Liver (tissue), 9 donors: Measurements from ENCODE around the gene WWC1. TPM values are rescaled to one million over a fixed set of nuclear protein-coding genes. Genes with fewer than 3 reads are reported as not detected.
A peak's percentile ranks its signal among the peaks of the same experiment; 100 is the strongest.

Experiments used
- DNase-seq: peaks from one replicate; pipeline ENCODE4 v3.0.0-alpha.2; 2017; ENCODE audit warnings: low spot score
- H3K27ac ChIP-seq, 2 donors: one replicate each; pipeline ENCODE4 v1.7.0; 2013; ENCODE audit warnings: inconsistent platforms in 2 of 2, low read length in 2 of 2, control low read depth in 1 of 2, low read depth in 1 of 2, mild to moderate bottlenecking in 1 of 2
- H3K27me3 ChIP-seq, 4 donors: one replicate each; pipeline versions ENCODE4 v1.6.1 to v1.7.0; 2013; ENCODE audit warnings: low read length in 3 of 4, inconsistent platforms in 1 of 4, mild to moderate bottlenecking in 1 of 4, moderate library complexity in 1 of 4; ENCODE audit not compliant: control insufficient read depth in 4 of 4, insufficient read depth in 4 of 4
- H3K36me3 ChIP-seq, 4 donors: one replicate each; pipeline versions ENCODE4 v1.6.1 to v1.7.0; 2013; ENCODE audit warnings: low read length in 3 of 4, mild to moderate bottlenecking in 3 of 4, low read depth in 1 of 4, moderate library complexity in 1 of 4; ENCODE audit not compliant: control insufficient read depth in 4 of 4, insufficient read depth in 3 of 4
- H3K4me1 ChIP-seq, 4 donors: one replicate each; pipeline versions ENCODE4 v1.6.1 to v1.7.0; 2013; ENCODE audit warnings: low read length in 3 of 4, mild to moderate bottlenecking in 3 of 4, moderate library complexity in 1 of 4; ENCODE audit not compliant: control insufficient read depth in 4 of 4, insufficient read depth in 4 of 4
- H3K4me3 ChIP-seq, 3 donors: one replicate each; pipeline versions ENCODE4 v1.6.1 to v1.7.0; 2013; ENCODE audit warnings: low read length in 3 of 3, control low read depth in 1 of 3, low read depth in 1 of 3, mild to moderate bottlenecking in 1 of 3
- H3K9ac ChIP-seq, 2 donors: one replicate each; pipeline ENCODE4 v1.7.0; 2013; ENCODE audit warnings: low read length in 2 of 2, mild to moderate bottlenecking in 2 of 2, moderate library complexity in 2 of 2, control low read depth in 1 of 2, low read depth in 1 of 2
- H3K9me3 ChIP-seq, 4 donors: one replicate each; pipeline versions ENCODE4 v1.6.1 to v1.7.0; 2013; ENCODE audit warnings: low read length in 3 of 4; ENCODE audit not compliant: control insufficient read depth in 4 of 4
- EGR1 ChIP-seq, 2 donors: IDR thresholded peaks; 2 replicates each; pipeline ENCODE4 v1.6.1; 2016 to 2018; ENCODE audit warnings: antibody characterized with exemption in 2 of 2, low read depth in 2 of 2
- FOXA1 ChIP-seq: IDR thresholded peaks from 2 replicates; pipeline ENCODE4 v1.6.1; 2016; ENCODE audit warnings: antibody characterized with exemption
- FOXA2 ChIP-seq: IDR thresholded peaks from 2 replicates; pipeline ENCODE4 v1.6.1; 2016; ENCODE audit warnings: antibody characterized with exemption
- GABPA ChIP-seq, 2 donors: IDR thresholded peaks in 1 of 2; conservative IDR thresholded peaks in 1 of 2; 2 replicates each; pipeline ENCODE4 v1.6.1; 2016; ENCODE audit warnings: antibody characterized with exemption in 2 of 2, mild to moderate bottlenecking in 1 of 2, moderate library complexity in 1 of 2
- HNF4A ChIP-seq, 2 donors: conservative IDR thresholded peaks; 2 replicates each; pipeline ENCODE4 v1.6.1; 2016; ENCODE audit warnings: antibody characterized with exemption in 2 of 2, mild to moderate bottlenecking in 2 of 2
- HNF4G ChIP-seq: IDR thresholded peaks from 2 replicates; pipeline ENCODE4 v1.6.1; 2016; ENCODE audit warnings: antibody characterized with exemption
- JUND ChIP-seq, 2 donors: IDR thresholded peaks; 2 replicates each; pipeline ENCODE4 v1.6.1; 2016; ENCODE audit warnings: antibody characterized with exemption in 2 of 2
- NR2F2 ChIP-seq: IDR thresholded peaks from 2 replicates; pipeline ENCODE4 v1.6.1; 2016; ENCODE audit warnings: antibody characterized with exemption
- RAD21 ChIP-seq, 2 donors: IDR thresholded peaks; 2 replicates each; pipeline ENCODE4 v1.6.1; 2016; ENCODE audit warnings: antibody characterized with exemption in 2 of 2, mild to moderate bottlenecking in 2 of 2
- RXRA ChIP-seq, 2 donors: IDR thresholded peaks; 2 replicates each; pipeline ENCODE4 v1.6.1; 2017 to 2018; ENCODE audit warnings: antibody characterized with exemption in 2 of 2, mild to moderate bottlenecking in 1 of 2
- SP1 ChIP-seq: IDR thresholded peaks from 2 replicates; pipeline ENCODE4 v1.6.1; 2018; ENCODE audit warnings: antibody characterized with exemption, mild to moderate bottlenecking
- TAF1 ChIP-seq: conservative IDR thresholded peaks from 2 replicates; pipeline ENCODE4 v1.6.1; 2016; ENCODE audit warnings: antibody characterized with exemption, mild to moderate bottlenecking
- YY1 ChIP-seq: IDR thresholded peaks from 2 replicates; pipeline ENCODE4 v1.6.1; 2016; ENCODE audit warnings: antibody characterized with exemption, mild to moderate bottlenecking
- WGBS: extraction: QIAGEN DNeasy Blood & Tissue Kit; methylation state at CpG from one replicate; pipeline ENCODE4 v1.1.7; 2013; 5-methylcytosine and 5-hydroxymethylcytosine counted together
- polyA plus RNA-seq, 2 donors: library from polyadenylated mRNA; stranded (reverse) in 1 of 2; unstranded in 1 of 2; fragments of 200-250 nt in 1 of 2; fragments of >200 nt in 1 of 2; fragmentation: Nextera tagmentation in 1 of 2; extraction: Ambion mirVana in 1 of 2; gene quantifications; one replicate each; pipeline versions ENCODE4 v1.2.1 to v1.2.3, GENCODE V29; 2013 to 2015
- total RNA-seq, 2 donors: library from RNA; depleted of rRNA; stranded (reverse); fragments of >200 nt; gene quantifications; one replicate each; pipeline ENCODE4 v1.2.3, GENCODE V29; 2014
- TF ChIP-seq, protein P1 (sequence below): IDR thresholded peaks from 2 replicates; pipeline ENCODE4 v1.6.1; 2016; ENCODE audit warnings: antibody characterized with exemption
- TF ChIP-seq, protein P2 (sequence below): fragments of 150-350 bp; IDR thresholded peaks from 2 replicates; pipeline ENCODE4 v1.5.1; 2017; ENCODE audit warnings: improper control_type of control experiment, low read depth, low read length; ENCODE audit not compliant: missing input control
- TF ChIP-seq, protein P3 (sequence below): IDR thresholded peaks from 2 replicates; pipeline ENCODE4 v1.6.1; 2016; ENCODE audit warnings: antibody characterized with exemption, mild to moderate bottlenecking
- TF ChIP-seq, protein P4 (sequence below): IDR thresholded peaks from 2 replicates; pipeline ENCODE4 v1.6.1; 2016; ENCODE audit warnings: antibody characterized with exemption
- TF ChIP-seq, protein P5 (sequence below): IDR thresholded peaks from 2 replicates; pipeline ENCODE4 v1.6.1; 2016; ENCODE audit warnings: antibody characterized with exemption
- donor health status: healthy.
- donor health status: healthy.
- donor health status: healthy.
- donor health status: healthy.
- donor health status: healthy.

Gene WWC1
- total and polyA plus RNA-seq, 4 donors: 5.9 to 25.1 (median 14.8) TPM

DNA sequence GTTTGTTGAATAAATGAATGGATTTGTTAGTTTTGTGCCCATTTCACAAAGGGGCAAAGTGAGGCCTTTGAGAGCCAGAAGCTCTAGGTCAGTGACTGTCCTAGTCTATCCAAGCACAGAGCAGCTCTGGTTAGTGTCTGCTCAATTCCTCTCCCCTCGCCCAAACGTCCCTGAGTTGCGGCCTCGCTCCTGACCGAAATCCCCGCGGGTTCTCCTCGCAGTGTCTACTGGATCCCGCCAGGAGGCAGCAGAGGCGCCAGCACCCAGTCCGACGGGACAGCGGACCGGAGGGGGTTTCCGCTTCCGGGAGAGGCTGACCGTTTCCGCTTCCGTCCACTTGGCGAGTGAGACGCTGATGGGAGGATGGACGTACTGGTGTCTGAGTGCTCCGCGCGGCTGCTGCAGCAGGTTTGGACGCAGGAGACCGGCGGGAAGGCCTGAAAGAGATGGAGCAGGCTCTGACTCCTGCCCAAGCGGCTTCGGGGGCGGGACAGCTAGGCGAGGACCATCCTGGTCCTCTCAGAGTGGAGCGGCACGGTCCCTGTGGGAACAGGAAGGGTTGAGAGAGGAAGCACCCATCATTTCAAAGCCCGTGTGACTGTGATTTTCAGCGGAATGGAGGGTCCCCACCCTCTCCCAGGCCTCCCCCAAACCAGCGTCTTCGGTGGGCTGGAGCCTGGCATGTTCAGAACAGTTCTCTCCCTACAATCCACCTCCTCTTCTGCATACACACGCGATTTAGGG lies 194.9 kb downstream of the WWC1 start, which contains the start of gene RARS1:
Gene RARS1 (plus strand): TSS at position 336 of the 744 bp plus-strand sequence. CDS start 28 bp downstream, at position 364.
- under 1% methylated on average over 40 of the region's 40 CpGs for WGBS
- no peaks in the 10 kb centered on the region for H3K27me3 ChIP-seq
- peak within 1 kb of the TSS; percentile 71 to 97 (median 81) for H3K4me3 ChIP-seq
- peaks cover 4 to 26% (median 20%) of the 10 kb centered on the region in 4 donors for H3K36me3 ChIP-seq
- H3K27ac ChIP-seq: peak within 1 kb of the TSS; percentile 33 to 47
- peaks cover 0 to 11% (median 9%) of the 10 kb centered on the region in 4 donors for H3K4me1 ChIP-seq
- peak in 1 of 2 donors; percentile 41 for TF ChIP-seq EGR1 (IDR thresholded peaks at IDR 0.05; ENCODE audit: low read depth in 2 of 2)
- peak; percentile 85 to 88 for TF ChIP-seq RAD21 (IDR thresholded peaks at IDR 0.05)
- peak in 1 of 2 donors; percentile 34 for TF ChIP-seq RXRA (IDR thresholded peaks at IDR 0.05)
- TF ChIP-seq HNF4A (conservative IDR thresholded peaks at IDR 0.05): peak in 1 of 2 donors; percentile 13
- TF ChIP-seq, protein P1, sequence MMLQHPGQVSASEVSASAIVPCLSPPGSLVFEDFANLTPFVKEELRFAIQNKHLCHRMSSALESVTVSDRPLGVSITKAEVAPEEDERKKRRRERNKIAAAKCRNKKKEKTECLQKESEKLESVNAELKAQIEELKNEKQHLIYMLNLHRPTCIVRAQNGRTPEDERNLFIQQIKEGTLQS: no peak
- TF ChIP-seq TAF1: no peak
- no peak for TF ChIP-seq FOXA1
- TF ChIP-seq GABPA (IDR thresholded peaks at IDR 0.05 in 1 of 2, conservative IDR thresholded peaks at IDR 0.05 in 1 of 2): peak; percentile 100
- no peak for TF ChIP-seq JUND (IDR thresholded peaks at IDR 0.05)
- no peak for TF ChIP-seq NR2F2
- TF ChIP-seq, protein P2, sequence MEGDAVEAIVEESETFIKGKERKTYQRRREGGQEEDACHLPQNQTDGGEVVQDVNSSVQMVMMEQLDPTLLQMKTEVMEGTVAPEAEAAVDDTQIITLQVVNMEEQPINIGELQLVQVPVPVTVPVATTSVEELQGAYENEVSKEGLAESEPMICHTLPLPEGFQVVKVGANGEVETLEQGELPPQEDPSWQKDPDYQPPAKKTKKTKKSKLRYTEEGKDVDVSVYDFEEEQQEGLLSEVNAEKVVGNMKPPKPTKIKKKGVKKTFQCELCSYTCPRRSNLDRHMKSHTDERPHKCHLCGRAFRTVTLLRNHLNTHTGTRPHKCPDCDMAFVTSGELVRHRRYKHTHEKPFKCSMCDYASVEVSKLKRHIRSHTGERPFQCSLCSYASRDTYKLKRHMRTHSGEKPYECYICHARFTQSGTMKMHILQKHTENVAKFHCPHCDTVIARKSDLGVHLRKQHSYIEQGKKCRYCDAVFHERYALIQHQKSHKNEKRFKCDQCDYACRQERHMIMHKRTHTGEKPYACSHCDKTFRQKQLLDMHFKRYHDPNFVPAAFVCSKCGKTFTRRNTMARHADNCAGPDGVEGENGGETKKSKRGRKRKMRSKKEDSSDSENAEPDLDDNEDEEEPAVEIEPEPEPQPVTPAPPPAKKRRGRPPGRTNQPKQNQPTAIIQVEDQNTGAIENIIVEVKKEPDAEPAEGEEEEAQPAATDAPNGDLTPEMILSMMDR: peak; percentile 94
- peak; percentile 64 for TF ChIP-seq YY1
- no peak for TF ChIP-seq HNF4G
- TF ChIP-seq, protein P3, sequence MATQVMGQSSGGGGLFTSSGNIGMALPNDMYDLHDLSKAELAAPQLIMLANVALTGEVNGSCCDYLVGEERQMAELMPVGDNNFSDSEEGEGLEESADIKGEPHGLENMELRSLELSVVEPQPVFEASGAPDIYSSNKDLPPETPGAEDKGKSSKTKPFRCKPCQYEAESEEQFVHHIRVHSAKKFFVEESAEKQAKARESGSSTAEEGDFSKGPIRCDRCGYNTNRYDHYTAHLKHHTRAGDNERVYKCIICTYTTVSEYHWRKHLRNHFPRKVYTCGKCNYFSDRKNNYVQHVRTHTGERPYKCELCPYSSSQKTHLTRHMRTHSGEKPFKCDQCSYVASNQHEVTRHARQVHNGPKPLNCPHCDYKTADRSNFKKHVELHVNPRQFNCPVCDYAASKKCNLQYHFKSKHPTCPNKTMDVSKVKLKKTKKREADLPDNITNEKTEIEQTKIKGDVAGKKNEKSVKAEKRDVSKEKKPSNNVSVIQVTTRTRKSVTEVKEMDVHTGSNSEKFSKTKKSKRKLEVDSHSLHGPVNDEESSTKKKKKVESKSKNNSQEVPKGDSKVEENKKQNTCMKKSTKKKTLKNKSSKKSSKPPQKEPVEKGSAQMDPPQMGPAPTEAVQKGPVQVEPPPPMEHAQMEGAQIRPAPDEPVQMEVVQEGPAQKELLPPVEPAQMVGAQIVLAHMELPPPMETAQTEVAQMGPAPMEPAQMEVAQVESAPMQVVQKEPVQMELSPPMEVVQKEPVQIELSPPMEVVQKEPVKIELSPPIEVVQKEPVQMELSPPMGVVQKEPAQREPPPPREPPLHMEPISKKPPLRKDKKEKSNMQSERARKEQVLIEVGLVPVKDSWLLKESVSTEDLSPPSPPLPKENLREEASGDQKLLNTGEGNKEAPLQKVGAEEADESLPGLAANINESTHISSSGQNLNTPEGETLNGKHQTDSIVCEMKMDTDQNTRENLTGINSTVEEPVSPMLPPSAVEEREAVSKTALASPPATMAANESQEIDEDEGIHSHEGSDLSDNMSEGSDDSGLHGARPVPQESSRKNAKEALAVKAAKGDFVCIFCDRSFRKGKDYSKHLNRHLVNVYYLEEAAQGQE: peak; percentile 98
- TF ChIP-seq, protein P4, sequence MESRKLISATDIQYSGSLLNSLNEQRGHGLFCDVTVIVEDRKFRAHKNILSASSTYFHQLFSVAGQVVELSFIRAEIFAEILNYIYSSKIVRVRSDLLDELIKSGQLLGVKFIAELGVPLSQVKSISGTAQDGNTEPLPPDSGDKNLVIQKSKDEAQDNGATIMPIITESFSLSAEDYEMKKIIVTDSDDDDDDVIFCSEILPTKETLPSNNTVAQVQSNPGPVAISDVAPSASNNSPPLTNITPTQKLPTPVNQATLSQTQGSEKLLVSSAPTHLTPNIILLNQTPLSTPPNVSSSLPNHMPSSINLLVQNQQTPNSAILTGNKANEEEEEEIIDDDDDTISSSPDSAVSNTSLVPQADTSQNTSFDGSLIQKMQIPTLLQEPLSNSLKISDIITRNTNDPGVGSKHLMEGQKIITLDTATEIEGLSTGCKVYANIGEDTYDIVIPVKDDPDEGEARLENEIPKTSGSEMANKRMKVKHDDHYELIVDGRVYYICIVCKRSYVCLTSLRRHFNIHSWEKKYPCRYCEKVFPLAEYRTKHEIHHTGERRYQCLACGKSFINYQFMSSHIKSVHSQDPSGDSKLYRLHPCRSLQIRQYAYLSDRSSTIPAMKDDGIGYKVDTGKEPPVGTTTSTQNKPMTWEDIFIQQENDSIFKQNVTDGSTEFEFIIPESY: no peak
- no peak for TF ChIP-seq SP1
- TF ChIP-seq, protein P5, sequence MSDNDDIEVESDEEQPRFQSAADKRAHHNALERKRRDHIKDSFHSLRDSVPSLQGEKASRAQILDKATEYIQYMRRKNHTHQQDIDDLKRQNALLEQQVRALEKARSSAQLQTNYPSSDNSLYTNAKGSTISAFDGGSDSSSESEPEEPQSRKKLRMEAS: peak; percentile 63
- TF ChIP-seq FOXA2: no peak
- no peaks in the 10 kb centered on the region for H3K9me3 ChIP-seq
- H3K9ac ChIP-seq: peak within 1 kb of the TSS; percentile 63 to 71
- peak; percentile 94 for DNase-seq
